K562 (cell line): ENCODE measurements around the gene NT5DC2. TPM values are rescaled to one million over a fixed set of nuclear protein-coding genes. Genes with fewer than 3 reads are reported as not detected.

Experiments used
- BACH1 ChIP-seq: fragments of 200-800 bp; sonication (Bioruptor generic); IDR thresholded peaks from 2 replicates; pipeline ENCODE4 v1.6.1; 2016; ENCODE audit warnings: missing genetic modification characterization, missing compliant biosample characterization
- EGR1 ChIP-seq: fragments of 450-650 bp; conservative IDR thresholded peaks from 2 replicates; pipeline ENCODE4 v1.6.1; 2017; ENCODE audit warnings: mild to moderate bottlenecking
- ELF2 ChIP-seq: fragments of 250-450 bp; sonication (Bioruptor Pico); IDR thresholded peaks from 2 replicates; pipeline ENCODE4 v1.5.0; 2021; ENCODE audit warnings: mild to moderate bottlenecking
- HLTF ChIP-seq: fragments of 450-650 bp; IDR thresholded peaks from 2 replicates; pipeline ENCODE4 v1.6.1; 2016
- MYC ChIP-seq, 2 experiments: fragments of 250-450 bp in 1 of 2; sonication (Bioruptor Pico) in 1 of 2; IDR thresholded peaks; 2 replicates each; pipeline versions ENCODE4 v1.5.1 to v1.6.1; 2012 to 2021; ENCODE audit warnings: low read depth in 2 of 2, borderline replicate concordance in 1 of 2, improper control_type of control experiment in 1 of 2, low read length in 1 of 2, mild to moderate bottlenecking in 1 of 2, moderate library complexity in 1 of 2
- PHF8 ChIP-seq: fragments of 200-600 bp; sonication (generic); IDR thresholded peaks from 2 replicates; pipeline ENCODE4 v1.6.1; 2012; ENCODE audit warnings: mixed run types, mild to moderate bottlenecking, inconsistent platforms, low read length, moderate library complexity, borderline replicate concordance
- RBM17 ChIP-seq: fragments of 200-400 bp; formaldehyde crosslinking; IDR thresholded peaks from 2 replicates; pipeline ENCODE4 v1.6.1; 2017; ENCODE audit warnings: low read depth, mild to moderate bottlenecking, low read length, borderline replicate concordance
- RFX7 ChIP-seq: fragments of 250-450 bp; sonication (Bioruptor Pico); IDR thresholded peaks from 2 replicates; pipeline ENCODE4 v1.5.1; 2021; ENCODE audit warnings: mild to moderate bottlenecking
- SAFB ChIP-seq: fragments of 200-400 bp; formaldehyde crosslinking; IDR thresholded peaks from 2 replicates; pipeline ENCODE4 v1.6.1; 2017; ENCODE audit warnings: low read depth, low read length, borderline replicate concordance
- SMAD1 ChIP-seq: fragments of 150-350 bp; IDR thresholded peaks from 2 replicates; pipeline ENCODE4 v1.6.1; 2014; ENCODE audit warnings: low read length, low read depth; ENCODE audit not compliant: partially characterized antibody
- XRCC5 ChIP-seq: fragments of 200-400 bp; formaldehyde crosslinking; IDR thresholded peaks from 2 replicates; pipeline ENCODE4 v1.6.1; 2017; ENCODE audit warnings: low read depth, mild to moderate bottlenecking, low read length
- ZNF253 ChIP-seq: fragments of 250-450 bp; sonication (Bioruptor Pico); conservative IDR thresholded peaks from 2 replicates; pipeline ENCODE4 v1.6.1; 2021; ENCODE audit warnings: mild to moderate bottlenecking
- ZNF77 ChIP-seq: fragments of 250-450 bp; sonication (Bioruptor Pico); IDR thresholded peaks from 2 replicates; pipeline ENCODE4 v1.5.0; 2020
- polyA plus RNA-seq, 8 experiments: library from polyadenylated mRNA; depleted of rRNA in 4 of 8; stranded (reverse) in 5 of 8; unstranded in 3 of 8; fragments of >200 nt; fragmentation: Nextera tagmentation in 2 of 8; fragmentation: Illumina TruSeq in 1 of 8; extraction: Ambion mirVana in 2 of 8; extraction: Trizol in 1 of 8; gene quantifications; 2 replicates each; pipeline versions ENCODE4 v1.2.1 to v1.2.3, GENCODE V29; 2011 to 2014; ENCODE audit warnings: inconsistent platforms in 1 of 8, missing spikeins in 1 of 8
- total RNA-seq, 7 experiments: library from RNA; depleted of rRNA in 6 of 7; stranded (reverse); fragments of >200 nt in 6 of 7; fragmentation: Illumina TruSeq in 2 of 7; extraction: Trizol in 2 of 7; gene quantifications; 2 replicates each; pipeline versions ENCODE4 v1.2.1 to v1.2.3, GENCODE V29; 2011 to 2021; ENCODE audit warnings: low replicate concordance in 1 of 7
- TF ChIP-seq, protein P1 (sequence below): fragments of 450-650 bp; IDR thresholded peaks from 2 replicates; pipeline ENCODE4 v1.6.1; 2016; ENCODE audit warnings: antibody characterized with exemption
- TF ChIP-seq, protein P2 (sequence below), 2 experiments: fragments of 450-650 bp; formaldehyde crosslinking in 1 of 2; IDR thresholded peaks; 2 replicates each; pipeline versions ENCODE4 v1.4.0 to v1.6.1; 2014 to 2020; ENCODE audit warnings: mild to moderate bottlenecking in 2 of 2, borderline replicate concordance in 1 of 2, low read depth in 1 of 2
- TF ChIP-seq, protein P3 (sequence below): IDR thresholded peaks from 2 replicates; pipeline ENCODE4 v1.6.1; 2012; ENCODE audit warnings: low read depth, low read length, improper control_type of control experiment, borderline replicate concordance

Gene NT5DC2
- total and polyA plus RNA-seq, 9 of the 15 experiments (the other 6 are each of a cell fraction or from before 2014, with no cell fraction given): 25.6 to 168 (median 122) TPM

DNA sequence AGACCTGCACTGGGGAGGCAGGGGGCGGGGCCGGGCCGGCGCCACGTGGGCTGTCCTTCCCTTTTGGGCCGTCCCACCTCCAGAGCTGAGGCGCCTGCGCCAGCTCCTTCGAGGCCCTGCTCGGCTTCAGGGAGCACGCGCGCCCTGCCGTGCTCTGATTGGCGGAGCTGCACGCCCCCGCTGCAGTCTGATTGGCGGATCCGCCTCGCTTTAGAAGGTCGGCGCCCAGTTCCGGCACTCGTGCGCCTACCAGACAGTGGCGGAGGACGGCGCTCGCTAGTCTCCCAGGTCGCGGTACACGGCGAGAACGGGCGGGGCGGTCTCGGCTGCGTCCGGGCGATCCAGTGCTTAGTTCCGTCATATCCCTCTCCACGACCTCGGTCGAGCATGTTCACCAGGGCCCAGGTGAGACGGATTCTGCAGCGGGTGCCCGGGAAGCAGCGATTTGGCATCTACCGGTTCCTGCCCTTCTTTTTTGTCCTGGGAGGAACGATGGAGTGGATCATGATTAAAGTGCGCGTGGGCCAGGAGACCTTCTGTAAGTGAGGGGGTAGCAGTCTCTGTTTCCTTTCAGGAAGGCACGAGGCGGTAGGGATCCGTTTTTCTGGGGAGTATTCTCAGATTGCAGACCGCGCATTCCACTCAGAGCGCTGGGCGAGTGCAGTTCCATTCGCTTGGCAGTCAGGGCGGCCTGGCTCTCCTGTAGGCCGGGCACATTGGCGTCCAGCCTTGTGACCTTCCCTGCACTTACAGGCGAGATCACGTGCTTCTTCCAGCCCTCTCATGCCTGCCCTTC is 2.9 kb upstream of the NT5DC2 start, which contains the start of gene UQCC5 (continued):
- TF ChIP-seq SAFB (no peak), MYC (IDR thresholded peaks at IDR 0.05; ENCODE audit: low read depth, low read length) (peak; percentile 79), MYC (CRISPR knock-in tag; IDR thresholded peaks at IDR 0.05; ENCODE audit: borderline replicate concordance, low read depth) (peak; percentile 28; the same call in 1 of the 2 replicates), ZNF253 (no peak), RBM17 (no peak), BACH1 (no peak), RFX7 (CRISPR knock-in tag) (no peak), XRCC5 (no peak), EGR1 (peak; percentile 98), HLTF (no peak), ELF2 (CRISPR knock-in tag) (no peak), SMAD1 (no peak), ZNF77 (CRISPR knock-in tag) (no peak), PHF8 (peak; percentile 85)
- TF ChIP-seq, protein P1, sequence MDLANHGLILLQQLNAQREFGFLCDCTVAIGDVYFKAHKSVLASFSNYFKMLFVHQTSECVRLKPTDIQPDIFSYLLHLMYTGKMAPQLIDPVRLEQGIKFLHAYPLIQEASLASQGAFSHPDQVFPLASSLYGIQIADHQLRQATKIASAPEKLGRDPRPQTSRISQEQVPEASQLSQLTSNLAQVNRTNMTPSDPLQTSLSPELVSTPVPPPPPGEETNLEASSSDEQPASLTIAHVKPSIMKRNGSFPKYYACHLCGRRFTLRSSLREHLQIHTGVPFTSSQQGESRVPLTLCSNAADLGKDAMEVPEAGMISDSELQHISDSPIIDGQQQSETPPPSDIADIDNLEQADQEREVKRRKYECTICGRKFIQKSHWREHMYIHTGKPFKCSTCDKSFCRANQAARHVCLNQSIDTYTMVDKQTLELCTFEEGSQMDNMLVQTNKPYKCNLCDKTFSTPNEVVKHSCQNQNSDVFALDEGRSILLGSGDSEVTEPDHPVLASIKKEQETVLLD: peak; percentile 57; the same call in 1 of the 2 replicates
- TF ChIP-seq, protein P2, sequence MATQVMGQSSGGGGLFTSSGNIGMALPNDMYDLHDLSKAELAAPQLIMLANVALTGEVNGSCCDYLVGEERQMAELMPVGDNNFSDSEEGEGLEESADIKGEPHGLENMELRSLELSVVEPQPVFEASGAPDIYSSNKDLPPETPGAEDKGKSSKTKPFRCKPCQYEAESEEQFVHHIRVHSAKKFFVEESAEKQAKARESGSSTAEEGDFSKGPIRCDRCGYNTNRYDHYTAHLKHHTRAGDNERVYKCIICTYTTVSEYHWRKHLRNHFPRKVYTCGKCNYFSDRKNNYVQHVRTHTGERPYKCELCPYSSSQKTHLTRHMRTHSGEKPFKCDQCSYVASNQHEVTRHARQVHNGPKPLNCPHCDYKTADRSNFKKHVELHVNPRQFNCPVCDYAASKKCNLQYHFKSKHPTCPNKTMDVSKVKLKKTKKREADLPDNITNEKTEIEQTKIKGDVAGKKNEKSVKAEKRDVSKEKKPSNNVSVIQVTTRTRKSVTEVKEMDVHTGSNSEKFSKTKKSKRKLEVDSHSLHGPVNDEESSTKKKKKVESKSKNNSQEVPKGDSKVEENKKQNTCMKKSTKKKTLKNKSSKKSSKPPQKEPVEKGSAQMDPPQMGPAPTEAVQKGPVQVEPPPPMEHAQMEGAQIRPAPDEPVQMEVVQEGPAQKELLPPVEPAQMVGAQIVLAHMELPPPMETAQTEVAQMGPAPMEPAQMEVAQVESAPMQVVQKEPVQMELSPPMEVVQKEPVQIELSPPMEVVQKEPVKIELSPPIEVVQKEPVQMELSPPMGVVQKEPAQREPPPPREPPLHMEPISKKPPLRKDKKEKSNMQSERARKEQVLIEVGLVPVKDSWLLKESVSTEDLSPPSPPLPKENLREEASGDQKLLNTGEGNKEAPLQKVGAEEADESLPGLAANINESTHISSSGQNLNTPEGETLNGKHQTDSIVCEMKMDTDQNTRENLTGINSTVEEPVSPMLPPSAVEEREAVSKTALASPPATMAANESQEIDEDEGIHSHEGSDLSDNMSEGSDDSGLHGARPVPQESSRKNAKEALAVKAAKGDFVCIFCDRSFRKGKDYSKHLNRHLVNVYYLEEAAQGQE (IDR thresholded peaks at IDR 0.05; ENCODE audit: borderline replicate concordance): peak; percentile 45
- TF ChIP-seq, protein P2 (CRISPR knock-in tag; IDR thresholded peaks at IDR 0.05; ENCODE audit: low read depth): no peak
- TF ChIP-seq, protein P3, sequence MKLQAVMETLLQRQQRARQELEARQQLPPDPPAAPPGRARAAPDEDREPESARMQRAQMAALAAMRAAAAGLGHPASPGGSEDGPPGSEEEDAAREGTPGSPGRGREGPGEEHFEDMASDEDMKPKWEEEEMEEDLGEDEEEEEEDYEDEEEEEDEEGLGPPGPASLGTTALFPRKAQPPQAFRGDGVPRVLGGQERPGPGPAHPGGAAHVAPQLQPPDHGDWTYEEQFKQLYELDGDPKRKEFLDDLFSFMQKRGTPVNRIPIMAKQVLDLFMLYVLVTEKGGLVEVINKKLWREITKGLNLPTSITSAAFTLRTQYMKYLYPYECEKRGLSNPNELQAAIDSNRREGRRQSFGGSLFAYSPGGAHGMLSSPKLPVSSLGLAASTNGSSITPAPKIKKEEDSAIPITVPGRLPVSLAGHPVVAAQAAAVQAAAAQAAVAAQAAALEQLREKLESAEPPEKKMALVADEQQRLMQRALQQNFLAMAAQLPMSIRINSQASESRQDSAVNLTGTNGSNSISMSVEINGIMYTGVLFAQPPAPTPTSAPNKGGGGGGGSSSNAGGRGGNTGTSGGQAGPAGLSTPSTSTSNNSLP: no peak
